Subcutaneous abdominal adipose tissue (tissue), 5 donors: ENCODE data around the gene CR1.

Source experiments
- H3K27ac ChIP-seq: one replicate; pipeline ENCODE4 v1.7.0; 2013; ENCODE audit warnings: low read depth, mild to moderate bottlenecking, inconsistent platforms, low read length, moderate library complexity
- H3K27me3 ChIP-seq, 5 donors: one replicate each; pipeline ENCODE4 v1.7.0; 2013; ENCODE audit warnings: low read length in 5 of 5, inconsistent platforms in 1 of 5; ENCODE audit not compliant: control insufficient read depth in 5 of 5, insufficient read depth in 4 of 5
- H3K36me3 ChIP-seq, 5 donors: one replicate each; pipeline ENCODE4 v1.7.0; 2013; ENCODE audit warnings: low read length in 5 of 5; ENCODE audit not compliant: control insufficient read depth in 5 of 5, insufficient read depth in 5 of 5
- H3K4me1 ChIP-seq, 5 donors: one replicate each; pipeline ENCODE4 v1.7.0; 2013; ENCODE audit warnings: low read length in 5 of 5, mild to moderate bottlenecking in 3 of 5, moderate library complexity in 1 of 5; ENCODE audit not compliant: control insufficient read depth in 5 of 5, insufficient read depth in 5 of 5
- H3K4me3 ChIP-seq, 5 donors: one replicate each; pipeline ENCODE4 v1.7.0; 2013; ENCODE audit warnings: low read length in 5 of 5, low read depth in 1 of 5
- H3K9ac ChIP-seq, 5 donors: one replicate each; pipeline ENCODE4 v1.7.0; 2013; ENCODE audit warnings: low read length in 5 of 5, mild to moderate bottlenecking in 4 of 5, moderate library complexity in 3 of 5
- H3K9me3 ChIP-seq, 5 donors: one replicate each; pipeline ENCODE4 v1.7.0; 2013; ENCODE audit warnings: low read length in 5 of 5; ENCODE audit not compliant: control insufficient read depth in 5 of 5
- donor health status: healthy.
- donor health status: healthy.
- donor health status: healthy.
- donor health status: healthy.
- donor health status: healthy.

Gene CR1

DNA sequence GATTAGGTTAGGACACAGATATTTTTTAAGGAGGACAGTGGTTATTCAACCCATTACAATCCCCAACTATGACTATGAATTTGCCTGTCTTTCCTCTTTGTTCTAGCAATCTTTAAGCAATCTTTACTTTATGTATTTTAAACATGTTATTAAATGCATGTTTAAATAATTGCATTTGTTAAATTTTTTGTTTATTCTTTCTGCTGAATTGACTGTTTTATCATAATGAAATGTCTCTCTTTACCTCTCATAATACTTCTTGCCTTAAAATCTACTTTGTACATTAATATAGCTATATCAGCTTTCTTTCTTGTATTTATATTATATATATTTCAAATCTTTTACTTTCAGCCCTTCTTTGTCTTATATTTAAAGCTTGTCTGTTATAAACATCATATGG lies 195.1 kb downstream of the CR1 start:
- Histone ChIP-seq H3K9me3 (no peaks in the 10 kb centered on the region), H3K27me3 (peaks cover 0 to 4% (median 0%) of the 10 kb centered on the region in 5 donors), H3K4me3 (no peak overlapping the region), H3K4me1 (no peaks in the 10 kb centered on the region), H3K36me3 (no peaks in the 10 kb centered on the region), H3K9ac (no peak overlapping the region), H3K27ac (no peak overlapping the region)
